Peyer's patch (tissue), 4 donors: Measurements from ENCODE around the gene ANKRD33. TPM values are rescaled to one million over a fixed set of nuclear protein-coding genes. Genes with fewer than 3 reads are reported as not detected.
A peak's percentile ranks its signal among the peaks of the same experiment; 100 is the strongest.

Source experiments
- DNase-seq, 3 donors: peaks; one replicate each; pipeline ENCODE4 v3.0.0-alpha.2; 2017 to 2019
- H3K27ac ChIP-seq, 4 donors: fragments of 200-600 bp; sonication (generic); one replicate each; pipeline ENCODE4 v1.5.1; 2016 to 2019
- H3K27me3 ChIP-seq, 2 donors: fragments of 200-600 bp; sonication (generic); one replicate each; pipeline ENCODE4 v1.5.1; 2019
- H3K36me3 ChIP-seq, 3 donors: fragments of 200-600 bp; sonication (generic); one replicate each; pipeline ENCODE4 v1.5.1; 2016 to 2019
- H3K4me1 ChIP-seq, 4 donors: fragments of 200-600 bp; sonication (generic); one replicate each; pipeline ENCODE4 v1.5.1; 2016 to 2019
- H3K4me3 ChIP-seq, 4 donors: fragments of 200-600 bp; sonication (generic); 1 replicate in 3 of 4; 2 replicates in 1 of 4; pipeline ENCODE4 v1.5.1; 2016 to 2019; ENCODE audit warnings: mild to moderate bottlenecking in 1 of 4
- H3K9me3 ChIP-seq, 4 donors: fragments of 200-600 bp; sonication (generic); one replicate each; pipeline ENCODE4 v1.5.1; 2016 to 2019; ENCODE audit warnings: mild to moderate bottlenecking in 1 of 4
- POLR2A ChIP-seq, 2 donors: fragments of 450-650 bp; IDR thresholded peaks; one replicate each; pipeline ENCODE4 v1.5.1; 2017; ENCODE audit warnings: antibody characterized with exemption in 2 of 2, mild to moderate bottlenecking in 2 of 2, moderate library complexity in 2 of 2
- total RNA-seq, 4 donors: library from RNA; depleted of rRNA; stranded (reverse); fragments of >200 nt; gene quantifications; one replicate each; pipeline ENCODE4 v1.1.0, GENCODE V29; 2016
- TF ChIP-seq, protein P1 (sequence below), 6 experiments: fragments of 450-650 bp in 4 of 6; fragments of 200-600 bp in 2 of 6; sonication (generic) in 1 of 6; IDR thresholded peaks; one replicate each; pipeline ENCODE4 v1.5.1; 2017 to 2019; ENCODE audit warnings: antibody characterized with exemption in 6 of 6, mild to moderate bottlenecking in 3 of 6, moderate library complexity in 1 of 6

The ANKRD33 gene
- total RNA-seq, 4 donors from 2014 or later, result not detected

DNA sequence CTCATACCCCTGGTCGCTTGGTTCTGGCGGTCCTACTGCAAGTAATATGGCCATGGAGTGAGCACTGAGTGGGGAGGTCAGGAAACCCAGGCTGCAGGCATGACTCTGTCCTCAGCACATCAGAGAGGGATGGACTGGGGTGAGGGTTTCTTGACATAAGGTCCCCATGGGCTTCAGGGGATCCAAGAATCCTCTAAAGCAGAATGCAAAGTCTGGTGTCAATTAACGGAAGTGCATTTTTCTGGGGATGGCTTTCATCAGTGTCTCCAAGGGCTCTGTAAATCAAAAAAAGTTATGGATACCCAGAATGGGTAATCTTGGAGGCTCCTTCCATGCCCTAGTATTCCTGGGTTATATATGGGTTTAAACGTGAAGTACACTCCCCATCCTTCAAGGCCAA, 43.0 kb upstream of the ANKRD33 start:
- Histone ChIP-seq H3K4me1 (peaks cover 0 to 24% (median 10%) of the 10 kb centered on the region in 4 donors), H3K9me3 (no peaks in the 10 kb centered on the region), H3K4me3 (no peak overlapping the region), H3K27ac (no peak overlapping the region), H3K27me3 (peaks cover 0 to 36% of the 10 kb centered on the region in 2 donors), H3K36me3 (no peaks in the 10 kb centered on the region)
- TF ChIP-seq POLR2A (IDR thresholded peaks at IDR 0.05), result no peak
- TF ChIP-seq, protein P1, sequence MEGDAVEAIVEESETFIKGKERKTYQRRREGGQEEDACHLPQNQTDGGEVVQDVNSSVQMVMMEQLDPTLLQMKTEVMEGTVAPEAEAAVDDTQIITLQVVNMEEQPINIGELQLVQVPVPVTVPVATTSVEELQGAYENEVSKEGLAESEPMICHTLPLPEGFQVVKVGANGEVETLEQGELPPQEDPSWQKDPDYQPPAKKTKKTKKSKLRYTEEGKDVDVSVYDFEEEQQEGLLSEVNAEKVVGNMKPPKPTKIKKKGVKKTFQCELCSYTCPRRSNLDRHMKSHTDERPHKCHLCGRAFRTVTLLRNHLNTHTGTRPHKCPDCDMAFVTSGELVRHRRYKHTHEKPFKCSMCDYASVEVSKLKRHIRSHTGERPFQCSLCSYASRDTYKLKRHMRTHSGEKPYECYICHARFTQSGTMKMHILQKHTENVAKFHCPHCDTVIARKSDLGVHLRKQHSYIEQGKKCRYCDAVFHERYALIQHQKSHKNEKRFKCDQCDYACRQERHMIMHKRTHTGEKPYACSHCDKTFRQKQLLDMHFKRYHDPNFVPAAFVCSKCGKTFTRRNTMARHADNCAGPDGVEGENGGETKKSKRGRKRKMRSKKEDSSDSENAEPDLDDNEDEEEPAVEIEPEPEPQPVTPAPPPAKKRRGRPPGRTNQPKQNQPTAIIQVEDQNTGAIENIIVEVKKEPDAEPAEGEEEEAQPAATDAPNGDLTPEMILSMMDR (IDR thresholded peaks at IDR 0.05), result no peak
- DNase-seq, result no peak

DNA sequence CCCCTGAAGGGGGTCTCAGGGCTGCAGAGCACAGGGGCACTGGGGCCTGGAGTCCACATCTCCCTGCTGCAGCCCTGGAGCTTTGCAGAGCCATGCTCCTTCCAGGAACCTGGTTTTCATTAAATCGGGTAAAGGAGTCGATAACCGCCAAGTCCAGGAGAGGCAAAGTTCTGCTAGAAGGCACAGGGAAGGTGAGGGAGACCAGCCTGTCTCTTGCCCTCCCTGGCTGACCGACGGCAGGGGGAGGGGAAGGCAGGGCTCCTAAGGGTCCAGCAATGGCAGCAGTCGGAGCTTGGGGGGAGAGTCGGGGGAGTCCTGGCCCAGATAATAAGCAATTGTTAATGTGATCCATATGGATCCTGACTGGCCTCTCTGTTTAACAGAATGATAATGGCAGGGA, 42.4 kb upstream of the ANKRD33 start:
- H3K9me3 ChIP-seq, result no peaks in the 10 kb centered on the region
- peaks cover 0 to 36% of the 10 kb centered on the region in 2 donors for H3K27me3 ChIP-seq
- TF ChIP-seq POLR2A (IDR thresholded peaks at IDR 0.05), result no peak
- TF ChIP-seq, protein P1 (IDR thresholded peaks at IDR 0.05), result no peak
- H3K36me3 ChIP-seq, result no peaks in the 10 kb centered on the region
- DNase-seq, result no peak
- no peak overlapping the region for H3K4me3 ChIP-seq
- no peak overlapping the region for H3K27ac ChIP-seq
- peaks cover 0 to 24% (median 10%) of the 10 kb centered on the region in 4 donors for H3K4me1 ChIP-seq

DNA sequence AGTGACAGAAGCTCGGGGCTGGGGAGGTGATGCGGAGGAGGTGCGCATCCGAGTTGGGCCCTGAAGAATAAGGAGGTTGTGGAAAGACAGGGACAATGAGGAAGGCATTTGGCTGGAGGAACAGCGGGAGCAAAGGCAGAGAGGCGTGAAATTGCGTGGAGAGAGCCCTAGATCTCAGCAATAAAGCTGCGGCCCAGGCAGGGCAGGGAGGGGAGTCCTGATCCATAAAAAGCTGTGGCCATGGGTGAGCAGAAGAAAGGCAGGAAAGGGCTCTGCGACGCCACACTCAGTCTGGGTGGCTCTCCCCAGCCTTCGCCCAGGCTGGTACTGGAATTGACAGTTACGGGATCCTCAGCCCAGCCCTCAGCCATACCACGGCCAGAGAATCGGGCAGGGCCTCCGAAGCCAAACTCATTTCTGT, 41.6 kb upstream of the ANKRD33 start:
- Histone ChIP-seq H3K4me1 (peaks cover 0 to 24% (median 10%) of the 10 kb centered on the region in 4 donors), H3K9me3 (no peaks in the 10 kb centered on the region), H3K4me3 (no peak overlapping the region), H3K27ac (peak overlapping the region in 2 of 4 donors; percentile 57 to 63), H3K27me3 (peaks cover 0 to 36% of the 10 kb centered on the region in 2 donors), H3K36me3 (no peaks in the 10 kb centered on the region)
- DNase-seq, result no peak
- TF ChIP-seq, protein P1 (IDR thresholded peaks at IDR 0.05), result no peak
- TF ChIP-seq POLR2A (IDR thresholded peaks at IDR 0.05), result no peak

DNA sequence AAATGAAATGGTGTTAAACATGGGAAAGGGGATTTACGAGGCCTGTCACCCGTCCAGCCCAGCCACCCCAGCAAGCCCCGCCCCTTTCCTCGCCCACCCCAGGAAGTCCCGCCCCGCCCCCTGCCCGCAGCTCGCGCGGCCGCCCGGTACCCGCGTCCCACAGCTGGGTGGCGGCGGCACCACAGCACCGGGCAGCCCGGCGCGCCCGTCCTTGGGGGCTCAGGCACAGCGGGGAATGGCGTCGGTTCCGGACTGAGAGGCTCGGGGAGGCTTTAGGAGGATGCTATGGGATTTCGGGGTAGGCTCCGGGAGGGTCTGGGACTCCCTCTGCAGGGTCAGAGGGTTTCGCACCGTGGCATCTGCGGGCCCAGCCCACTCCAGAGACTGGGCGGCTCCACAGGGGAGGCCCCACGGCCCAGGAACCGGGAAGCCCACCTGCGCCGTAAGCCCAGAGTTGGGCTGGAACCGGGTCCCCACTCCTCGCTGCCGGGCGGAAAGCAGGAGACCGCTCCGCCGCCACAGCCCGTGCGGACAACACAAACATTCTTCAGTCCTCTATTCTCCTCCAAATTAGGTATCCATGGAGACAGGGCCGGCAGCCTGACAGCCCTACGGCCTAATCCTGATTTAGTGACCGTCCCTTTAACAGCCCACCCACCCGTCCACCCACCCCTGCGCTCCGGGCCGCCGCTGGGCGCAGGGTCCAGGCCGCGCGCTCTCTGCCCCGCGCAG, 40.8 kb upstream of the ANKRD33 start:
- H3K36me3 ChIP-seq, result no peaks in the 10 kb centered on the region
- peaks cover 0 to 24% (median 10%) of the 10 kb centered on the region in 4 donors for H3K4me1 ChIP-seq
- H3K27me3 ChIP-seq, result peaks cover 0 to 36% of the 10 kb centered on the region in 2 donors
- TF ChIP-seq, protein P1 (IDR thresholded peaks at IDR 0.05), result no peak
- TF ChIP-seq POLR2A (IDR thresholded peaks at IDR 0.05), result no peak
- H3K4me3 ChIP-seq, result peak overlapping the region; percentile 31 to 59 (median 51)
- peak in 2 of 3 donors; percentile 65 to 72 for DNase-seq
- H3K9me3 ChIP-seq, result no peaks in the 10 kb centered on the region
- peak overlapping the region; percentile 1 to 63 (median 48) for H3K27ac ChIP-seq

DNA sequence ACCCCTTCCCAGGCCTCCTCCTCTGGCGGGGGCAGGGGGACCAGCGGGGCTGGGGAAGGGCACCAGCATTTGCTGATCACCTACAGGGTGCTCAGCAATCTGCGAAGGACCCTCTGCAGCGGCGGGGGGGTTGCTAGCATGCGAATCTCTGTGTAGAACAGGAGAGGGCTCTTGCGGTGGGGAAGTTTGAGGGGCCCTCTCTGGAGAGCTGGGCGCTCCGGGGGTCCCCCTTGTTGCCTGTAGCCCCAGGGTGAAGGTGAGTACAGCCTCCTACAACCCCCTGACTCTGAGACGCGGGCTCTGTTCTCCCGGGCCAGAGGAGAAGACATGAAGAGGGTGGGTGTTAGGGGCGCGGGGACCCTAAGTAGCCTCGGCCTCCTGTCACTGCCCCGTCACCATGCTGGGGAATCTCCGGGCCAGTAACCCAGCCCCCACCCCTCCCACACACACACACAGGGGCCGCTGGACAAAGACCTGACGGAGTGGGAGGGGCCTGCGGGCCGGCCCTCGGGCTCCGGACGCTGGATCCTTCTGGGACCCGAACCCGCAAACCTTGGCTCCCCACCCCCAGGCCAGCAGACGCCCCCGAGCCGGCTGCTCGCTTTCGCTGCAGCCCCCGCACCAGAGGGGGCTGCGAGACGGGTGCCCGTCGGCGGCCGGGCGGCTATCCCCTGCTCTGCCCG, 40.1 kb upstream of the ANKRD33 start:
- no peak for DNase-seq
- Histone ChIP-seq H3K27ac (peak overlapping the region; percentile 12 to 63 (median 48)), H3K4me1 (peaks cover 0 to 24% (median 10%) of the 10 kb centered on the region in 4 donors), H3K36me3 (no peaks in the 10 kb centered on the region), H3K4me3 (peak overlapping the region; percentile 31 to 59 (median 51)), H3K27me3 (peaks cover 0 to 36% of the 10 kb centered on the region in 2 donors), H3K9me3 (no peaks in the 10 kb centered on the region)
- no peak for TF ChIP-seq POLR2A (IDR thresholded peaks at IDR 0.05)
- TF ChIP-seq, protein P1 (IDR thresholded peaks at IDR 0.05), result no peak
